Germinal center (tissue), 1 donor: ENCODE data around the gene PFKFB2.

Source experiments
- DNase-seq: peaks from one replicate; pipeline ENCODE4 v3.0.0; 2012; ENCODE audit warnings: mixed read lengths, low spot score

The PFKFB2 gene

DNA sequence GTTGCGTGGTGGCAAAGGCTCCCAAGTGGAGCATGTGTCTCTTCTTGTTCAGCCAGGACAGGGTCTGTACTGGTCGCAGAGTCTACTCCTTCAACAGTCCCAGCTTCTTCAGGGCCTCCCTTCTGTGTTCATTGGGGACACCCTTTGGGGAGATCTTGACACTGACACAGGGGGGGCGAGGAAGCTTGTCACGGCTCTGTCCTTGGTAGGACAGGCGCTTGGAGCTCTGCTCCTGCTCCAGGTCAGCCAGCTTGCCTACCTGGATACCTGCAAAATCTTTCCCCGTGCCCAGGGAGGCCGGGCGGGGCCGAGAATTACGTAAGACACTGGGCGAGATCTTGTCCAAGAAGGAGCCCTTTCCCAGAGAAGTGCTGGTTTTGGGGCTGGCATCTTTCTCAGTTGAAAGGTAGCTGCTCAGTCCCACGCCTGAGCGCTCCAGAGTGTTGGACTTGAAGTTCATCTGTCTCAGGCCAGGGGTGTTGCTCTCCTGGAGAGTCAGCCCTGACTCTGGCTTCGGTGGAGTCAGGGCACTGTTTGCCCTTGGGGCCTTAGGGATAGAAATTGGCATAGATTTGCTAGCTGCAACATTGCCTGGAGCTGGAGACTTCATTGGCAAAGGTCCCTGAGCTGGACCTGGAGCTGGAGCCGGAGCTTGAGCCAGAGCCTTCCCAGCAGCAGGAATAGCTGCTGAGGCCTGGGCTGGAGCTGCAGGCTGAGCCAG is 31.0 kb upstream of the PFKFB2 start:
- no peak for DNase-seq

DNA sequence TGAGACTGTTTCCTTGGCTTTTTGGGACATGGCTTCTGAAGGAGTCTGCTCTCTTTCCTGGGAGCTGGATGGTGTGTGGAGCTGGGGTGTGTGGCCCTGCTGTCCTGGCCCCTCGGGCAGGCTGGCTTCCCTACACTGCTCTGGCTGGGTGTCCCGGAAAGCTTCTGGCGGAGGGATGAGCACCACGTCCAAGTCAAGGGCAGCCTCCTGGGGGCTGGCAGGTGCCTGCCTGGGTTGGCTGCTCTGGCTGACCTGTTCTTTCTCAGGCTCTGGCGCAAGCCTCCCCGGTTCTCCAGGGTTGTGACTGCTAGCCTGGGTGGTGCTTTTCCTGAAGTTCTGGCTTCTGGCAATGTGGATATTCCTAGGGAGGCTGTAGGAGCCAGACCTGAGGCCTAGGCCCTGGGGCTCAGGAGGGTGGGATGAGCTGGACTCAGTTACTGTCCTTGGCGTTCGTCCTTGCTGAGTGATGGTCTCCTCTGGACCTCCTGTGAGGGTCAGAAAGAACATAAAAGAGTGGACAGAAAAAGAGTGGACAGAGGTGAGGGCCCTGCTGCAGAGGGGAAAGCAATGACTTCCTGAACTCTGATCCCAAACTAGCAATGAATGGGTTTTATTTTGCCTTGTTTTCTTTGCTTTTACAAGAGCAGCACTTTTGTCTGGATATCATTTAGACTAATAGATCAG is 29.9 kb upstream of the PFKFB2 start:
- no peak for DNase-seq

- DNase-seq, result no peak
Measured at GRCh38 chr1:207024202-207025145, 28.6 kb upstream of the PFKFB2 start.

DNA sequence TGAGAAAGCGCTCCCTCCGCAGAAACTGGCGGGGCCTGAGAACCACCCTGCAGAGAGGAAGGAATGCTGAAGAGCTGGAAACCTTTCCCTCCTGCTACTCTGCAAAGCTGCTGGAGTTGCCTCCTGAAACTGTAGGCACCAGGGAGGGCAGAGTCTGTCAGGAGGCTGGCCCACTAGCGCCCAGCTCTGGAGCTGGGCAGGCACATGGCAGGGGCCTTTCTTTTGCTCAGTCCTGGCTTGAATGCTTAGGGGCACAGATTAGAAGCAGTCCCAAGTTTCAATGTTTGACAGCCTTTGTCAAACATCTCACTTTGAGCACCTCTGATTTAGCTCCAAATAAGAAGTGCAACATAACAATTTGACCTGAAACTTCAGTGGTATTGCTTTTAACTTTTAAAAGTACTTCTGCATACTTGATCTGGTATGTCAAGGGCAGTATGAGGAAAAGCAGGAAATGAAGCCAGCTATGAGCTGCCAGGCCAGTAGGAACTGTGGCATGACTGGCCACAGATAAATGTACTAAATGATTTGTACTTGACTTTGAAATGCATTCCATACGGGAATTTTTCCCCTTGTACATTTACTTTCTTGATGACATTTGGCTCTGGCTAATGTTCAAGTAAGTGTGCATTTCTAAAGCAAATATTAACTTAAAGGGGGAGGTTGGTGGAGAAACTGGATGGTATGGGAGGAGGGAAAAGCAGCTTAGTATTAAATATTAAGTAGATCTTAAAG is 27.8 kb upstream of the PFKFB2 start:
- DNase-seq, result no peak

DNA sequence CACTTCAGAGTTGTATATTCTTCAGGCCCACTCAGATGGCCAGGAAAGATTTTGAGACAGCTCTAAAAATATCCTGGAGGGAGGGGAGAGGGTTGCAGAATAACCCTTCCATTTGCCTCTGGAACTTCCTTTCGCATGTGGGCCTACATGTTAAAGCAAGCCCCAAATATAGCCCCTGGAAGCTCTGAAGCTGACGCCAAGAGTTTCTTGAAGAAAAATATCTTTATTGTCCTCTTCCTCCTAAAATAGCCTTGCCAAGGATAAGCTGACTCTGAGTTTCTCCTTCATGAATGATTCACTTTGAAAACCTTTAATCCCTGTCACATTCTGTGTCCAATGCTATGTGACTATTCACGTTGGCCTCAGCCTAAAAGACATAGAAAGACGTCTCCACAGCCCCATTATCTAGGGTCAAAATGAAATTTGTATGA is 27.0 kb upstream of the PFKFB2 start:
- no peak for DNase-seq

DNA sequence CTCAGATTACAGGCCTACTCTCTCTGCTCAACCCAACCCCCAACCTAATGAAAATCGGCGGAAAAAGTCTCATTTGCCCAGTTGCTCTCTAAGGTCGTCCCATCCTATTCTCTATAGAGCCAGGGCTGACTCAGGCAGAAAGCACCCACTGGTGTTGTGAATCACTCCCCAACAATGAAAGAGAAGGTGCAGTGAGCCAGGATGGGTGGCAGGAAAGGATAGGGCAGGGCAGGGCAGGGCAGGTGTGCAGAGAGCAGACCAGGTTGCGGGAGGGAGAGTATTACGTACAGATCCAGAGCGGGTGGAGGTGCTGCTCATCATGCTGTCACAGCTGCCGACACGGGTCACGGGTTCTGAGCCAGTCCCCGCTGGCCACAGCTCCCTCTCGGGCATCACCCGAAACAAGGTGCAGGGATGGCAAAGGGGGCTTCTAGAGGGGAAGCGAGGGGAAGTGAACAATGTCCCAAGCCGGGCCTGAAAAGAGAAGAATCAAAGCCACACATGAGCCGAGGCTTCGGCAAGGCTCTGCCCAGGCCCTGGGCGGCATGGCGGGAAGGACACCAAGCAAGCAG is 25.8 kb upstream of the PFKFB2 start:
- DNase-seq, result no peak

DNA sequence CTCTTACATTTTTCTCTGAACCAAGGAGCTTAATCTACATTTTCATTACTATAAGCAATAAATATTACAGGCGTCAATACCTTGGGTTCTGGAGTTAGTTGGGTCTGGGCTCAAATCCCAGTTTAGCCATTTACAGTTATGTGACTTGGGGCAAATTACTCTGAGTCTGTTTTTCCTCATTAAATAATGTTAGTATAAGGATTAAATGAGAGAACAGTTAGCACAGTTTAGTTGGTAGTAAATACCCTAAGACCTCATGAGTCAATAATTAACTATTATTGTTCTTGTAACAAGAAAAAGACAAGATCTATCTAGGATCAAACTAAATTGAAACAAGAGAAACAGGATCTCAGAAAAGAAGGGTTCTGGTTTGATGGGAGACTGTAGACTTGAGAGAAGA is 25.2 kb upstream of the PFKFB2 start:
- DNase-seq, result no peak

GRCh38 chr1:207028884-207029650 is 24.0 kb upstream of the PFKFB2 start:
- no peak for DNase-seq

DNA sequence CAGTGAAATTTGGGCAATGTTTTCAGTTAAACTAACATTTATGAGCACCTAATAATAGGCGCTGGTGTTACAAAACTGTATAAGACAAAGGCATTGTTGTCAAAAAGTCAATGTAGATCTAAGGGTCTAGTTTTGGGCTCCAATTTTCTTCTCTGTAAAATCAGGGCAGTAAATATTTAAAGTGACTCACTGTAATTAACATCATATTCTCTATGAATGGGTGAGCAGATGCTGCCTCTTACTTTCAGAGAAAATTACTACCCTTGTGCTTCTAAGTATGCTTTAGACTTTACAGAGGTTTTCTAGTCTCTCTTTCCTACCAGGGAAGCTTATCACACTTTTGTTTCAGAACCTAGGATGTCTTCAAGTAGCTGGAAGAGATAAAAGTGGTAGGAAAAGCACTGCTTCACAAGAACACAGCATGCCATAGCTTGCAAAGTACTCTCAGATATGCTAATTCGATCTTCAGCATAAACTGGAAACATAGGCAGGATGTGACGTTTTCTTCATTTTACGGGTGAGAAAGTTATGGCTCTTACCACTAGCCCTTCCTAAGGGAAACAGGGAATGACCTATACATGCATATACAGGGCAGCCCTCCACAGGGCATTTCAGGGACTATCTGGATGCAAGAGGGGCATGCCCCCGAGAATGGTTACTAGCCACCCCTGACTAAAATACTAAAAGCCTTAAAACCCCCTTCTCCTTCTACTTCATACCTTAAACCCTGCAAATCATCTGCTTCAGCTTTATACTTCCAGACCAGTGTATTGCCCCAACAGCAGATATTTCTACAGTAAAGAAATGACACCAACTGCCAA is 23.2 kb upstream of the PFKFB2 start:
- no peak for DNase-seq

- DNase-seq, result no peak
Measured at GRCh38 chr1:207030522-207031009, 22.5 kb upstream of the PFKFB2 start.

DNA sequence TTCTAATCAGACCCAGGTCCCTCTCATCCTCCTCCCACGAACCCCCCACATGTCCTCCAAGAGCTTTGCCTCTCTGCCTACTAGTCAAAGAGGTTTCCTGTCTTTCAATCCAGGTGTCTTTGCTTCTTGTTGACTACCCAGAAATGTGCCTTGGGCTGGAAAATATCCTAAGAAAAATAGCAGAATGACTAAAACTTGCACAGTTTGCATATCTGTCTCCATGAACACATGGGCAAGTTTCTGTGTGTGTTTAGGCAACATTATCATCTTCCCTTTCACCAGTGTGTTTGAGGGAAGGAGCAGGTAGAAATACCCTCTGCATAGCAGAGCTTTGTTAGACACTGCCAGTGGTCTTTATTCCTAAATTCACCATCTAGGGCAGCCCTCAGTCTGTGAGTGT is 22.1 kb upstream of the PFKFB2 start:
- DNase-seq, result no peak

DNA sequence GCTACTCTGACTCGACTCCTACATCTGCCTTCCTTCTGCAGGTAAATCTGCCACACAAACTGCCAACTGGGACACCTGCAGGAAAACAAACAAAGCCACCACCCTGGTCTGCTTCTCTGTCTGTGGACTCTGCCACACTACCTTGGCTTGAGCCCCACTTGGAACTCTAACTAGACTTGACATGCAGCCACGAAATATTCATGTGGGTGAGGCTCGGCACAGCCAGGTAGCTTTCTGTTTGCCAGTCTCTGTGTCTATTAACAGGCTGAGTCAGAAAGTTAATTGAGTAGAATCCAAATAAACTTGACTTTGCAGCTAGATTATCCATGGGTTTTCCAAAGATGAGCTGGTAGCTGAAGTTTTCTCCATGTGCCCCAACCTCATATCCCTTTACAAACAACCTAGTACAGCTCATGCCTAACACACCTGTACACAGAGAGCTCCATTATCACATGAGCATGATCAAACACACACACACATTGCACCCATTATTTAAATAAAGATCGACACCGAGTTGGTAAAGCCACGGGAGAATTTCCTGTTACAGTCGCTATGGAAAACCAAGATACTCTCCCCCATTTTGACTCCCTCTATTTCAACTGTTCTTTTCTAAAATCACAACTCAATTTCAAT is 21.3 kb upstream of the PFKFB2 start:
- DNase-seq, result no peak

- DNase-seq, result no peak
Measured at GRCh38 chr1:207032528-207033017, 20.5 kb upstream of the PFKFB2 start, which contains the start of gene C1orf116. TSS of gene C1orf116 (minus strand) at chr1:207032756. CDS start at chr1:207027598, 5,158 bp downstream.

GRCh38 chr1:207033302-207033701 is 19.8 kb upstream of the PFKFB2 start:
- DNase-seq, result no peak

- no peak for DNase-seq
Measured at GRCh38 chr1:207034208-207034607, 18.9 kb upstream of the PFKFB2 start.

DNA sequence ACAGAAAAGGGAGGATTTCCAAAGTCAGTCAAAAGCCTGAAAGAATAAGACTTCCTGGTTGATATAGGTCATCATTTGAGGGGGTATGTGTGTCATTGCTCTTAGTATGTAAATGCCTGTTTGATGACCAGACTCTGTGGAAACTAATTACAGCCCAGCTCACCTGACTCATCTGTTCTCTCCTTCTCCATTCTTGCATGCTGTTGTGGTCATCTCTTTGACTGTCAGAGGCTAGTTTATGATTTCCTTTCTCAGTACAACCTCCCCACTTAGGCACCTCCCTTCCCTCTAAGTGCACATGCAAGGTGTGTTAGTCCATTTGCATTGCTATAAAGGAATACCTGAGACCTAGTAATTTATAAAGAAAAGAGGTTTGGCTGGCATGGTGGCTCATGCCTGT is 18.1 kb upstream of the PFKFB2 start:
- DNase-seq, result no peak

DNA sequence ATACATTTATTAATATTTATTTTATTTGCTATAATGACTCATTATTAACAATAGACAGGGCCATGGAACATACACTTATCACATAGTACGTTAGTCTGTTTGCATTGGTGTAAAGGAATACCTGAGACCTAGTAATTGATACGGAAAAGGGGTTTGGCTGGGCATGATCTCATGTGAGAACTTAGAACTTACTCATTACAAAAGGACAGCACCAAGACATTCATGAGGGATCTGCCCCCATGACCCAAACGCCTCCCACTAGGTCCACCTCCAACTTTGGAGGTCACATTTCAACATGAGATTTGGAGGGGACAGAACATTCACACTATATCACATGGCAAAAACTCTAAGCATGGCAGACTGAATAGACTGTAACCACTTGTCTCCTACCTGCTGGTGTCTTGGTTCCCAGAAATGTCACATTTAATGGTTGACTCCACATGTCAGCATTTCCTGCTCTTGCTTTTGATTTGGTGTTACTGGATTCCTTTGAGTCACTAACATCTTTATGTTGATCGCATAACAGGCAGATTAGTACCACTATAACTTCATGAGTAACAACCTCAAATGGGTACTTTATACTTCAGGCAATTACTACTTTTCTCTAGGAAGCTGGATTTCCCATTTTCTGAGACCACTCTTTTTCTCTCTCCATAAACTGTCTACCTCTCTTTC is 17.1 kb upstream of the PFKFB2 start:
- DNase-seq, result no peak

- no peak for DNase-seq
Measured at GRCh38 chr1:207036865-207037264, 16.2 kb upstream of the PFKFB2 start.
